ENCODE data around the gene CABLES1.

Gene CABLES1

GRCh38 chr18:23257686-23258565 is 122.6 kb downstream of the CABLES1 start:
- Histone ChIP-seq H3K27ac (ENCODE audit: extremely low read depth, low read depth, low read length) (no peak overlapping the region), H3K36me3 (ENCODE audit: control insufficient read depth in 2 of 2, insufficient read depth in 1 of 2, low read length in 2 of 2) (peaks cover 0 to 48% of the 10 kb centered on the region in 2 experiments; a peak in 2 of 3 replicates), H3K4me3 (ENCODE audit: low read depth, low read length) (no peak overlapping the region), H3K9me3 (ENCODE audit: control insufficient read depth, insufficient read depth, low read depth, low read length) (no peaks in the 10 kb centered on the region), H3K4me1 (ENCODE audit: control insufficient read depth, insufficient read depth, low read length) (peaks cover 8% of the 10 kb centered on the region)
- CTCF ChIA-PET: no interaction called here
- POLR2A ChIA-PET: interaction anchor here (0.6 kb wide), 2 partner anchors 11 to 77 kb away, joined by 3 to 7 read pairs; no protein-coding TSS in a partner anchor
- TF ChIP-seq ZBTB44 (tag by site-specific recombination; IDR thresholded peaks at IDR 0.05): no peak
- no peak for TF ChIP-seq ZNF558 (tag by site-specific recombination; IDR thresholded peaks at IDR 0.05)
- no peak for TF ChIP-seq ZNF335 (tag by site-specific recombination; conservative IDR thresholded peaks at IDR 0.05)
- TF ChIP-seq ZNF280D (tag by site-specific recombination; IDR thresholded peaks at IDR 0.05): no peak
- no peak for TF ChIP-seq OSR2 (tag by site-specific recombination; IDR thresholded peaks at IDR 0.05)
- no peak for TF ChIP-seq ZXDB (tag by site-specific recombination; IDR thresholded peaks at IDR 0.05)
- TF ChIP-seq SCRT1 (tag by site-specific recombination; IDR thresholded peaks at IDR 0.05; ENCODE audit: borderline replicate concordance): no peak
- no peak for TF ChIP-seq ZNF426 (tag by site-specific recombination; IDR thresholded peaks at IDR 0.05)
- no peak for TF ChIP-seq ZNF223 (tag by site-specific recombination; IDR thresholded peaks at IDR 0.05)
- TF ChIP-seq BCL11B (tag by site-specific recombination; IDR thresholded peaks at IDR 0.05; ENCODE audit: low read depth): no peak

- peaks cover 0 to 39% of the 10 kb centered on the region in 2 experiments; a peak in 2 of 3 replicates for H3K36me3 ChIP-seq (ENCODE audit: control insufficient read depth in 2 of 2, insufficient read depth in 1 of 2, low read length in 2 of 2)
- H3K4me3 ChIP-seq (ENCODE audit: low read depth, low read length): no peak overlapping the region
- CTCF ChIA-PET: interaction anchor here (0.6 kb wide), 1 partner anchor 65 kb away, joined by 3 read pairs; no protein-coding TSS in a partner anchor
- POLR2A ChIA-PET: interaction anchor here (0.6 kb wide), 2 partner anchors 11 to 78 kb away, joined by 3 to 7 read pairs; no protein-coding TSS in a partner anchor
- no peaks in the 10 kb centered on the region for H3K9me3 ChIP-seq (ENCODE audit: control insufficient read depth, insufficient read depth, low read depth, low read length)
- H3K27ac ChIP-seq (ENCODE audit: extremely low read depth, low read depth, low read length): no peak overlapping the region
- peaks cover 8% of the 10 kb centered on the region for H3K4me1 ChIP-seq (ENCODE audit: control insufficient read depth, insufficient read depth, low read length)
- TF ChIP-seq ZNF473 (tag by site-specific recombination; IDR thresholded peaks at IDR 0.05) (no peak), ZNF768 (tag by site-specific recombination; IDR thresholded peaks at IDR 0.05) (no peak), ZNF16 (tag by site-specific recombination; IDR thresholded peaks at IDR 0.05; ENCODE audit: low read depth) (no peak), GLIS1 (tag by site-specific recombination; IDR thresholded peaks at IDR 0.05) (no peak), ZNF529 (tag by site-specific recombination; IDR thresholded peaks at IDR 0.05; ENCODE audit: insufficient replicate concordance) (no peak), SP2 (tag by site-specific recombination; IDR thresholded peaks at IDR 0.05) (no peak), ZNF623 (tag by site-specific recombination; IDR thresholded peaks at IDR 0.05) (no peak), ZFP41 (tag by site-specific recombination; IDR thresholded peaks at IDR 0.05; ENCODE audit: borderline replicate concordance) (no peak), ZNF311 (tag by site-specific recombination; IDR thresholded peaks at IDR 0.05; ENCODE audit: borderline replicate concordance) (no peak), ZNF394 (tag by site-specific recombination; IDR thresholded peaks at IDR 0.05; ENCODE audit: borderline replicate concordance) (no peak), YY2 (tag by site-specific recombination; IDR thresholded peaks at IDR 0.05) (no peak), ZNF366 (tag by site-specific recombination; conservative IDR thresholded peaks at IDR 0.05) (no peak), ZFP3 (tag by site-specific recombination; IDR thresholded peaks at IDR 0.05; ENCODE audit: low read depth) (no peak), ZNF114 (tag by site-specific recombination; IDR thresholded peaks at IDR 0.05) (no peak), ZNF10 (tag by site-specific recombination; IDR thresholded peaks at IDR 0.05) (no peak), ZNF175 (tag by site-specific recombination; IDR thresholded peaks at IDR 0.05) (no peak)
Observed at GRCh38 chr18:23258566-23259469, 123.5 kb downstream of the CABLES1 start.
